ENCODE results near the gene MATCAP1. TPM values are rescaled to one million over a fixed set of nuclear protein-coding genes. Genes with fewer than 3 reads are reported as not detected.

The MATCAP1 gene
- 1 to 10 TPM; 2.5 to 7.7 (median 4.5) TPM for total RNA-seq

DNA sequence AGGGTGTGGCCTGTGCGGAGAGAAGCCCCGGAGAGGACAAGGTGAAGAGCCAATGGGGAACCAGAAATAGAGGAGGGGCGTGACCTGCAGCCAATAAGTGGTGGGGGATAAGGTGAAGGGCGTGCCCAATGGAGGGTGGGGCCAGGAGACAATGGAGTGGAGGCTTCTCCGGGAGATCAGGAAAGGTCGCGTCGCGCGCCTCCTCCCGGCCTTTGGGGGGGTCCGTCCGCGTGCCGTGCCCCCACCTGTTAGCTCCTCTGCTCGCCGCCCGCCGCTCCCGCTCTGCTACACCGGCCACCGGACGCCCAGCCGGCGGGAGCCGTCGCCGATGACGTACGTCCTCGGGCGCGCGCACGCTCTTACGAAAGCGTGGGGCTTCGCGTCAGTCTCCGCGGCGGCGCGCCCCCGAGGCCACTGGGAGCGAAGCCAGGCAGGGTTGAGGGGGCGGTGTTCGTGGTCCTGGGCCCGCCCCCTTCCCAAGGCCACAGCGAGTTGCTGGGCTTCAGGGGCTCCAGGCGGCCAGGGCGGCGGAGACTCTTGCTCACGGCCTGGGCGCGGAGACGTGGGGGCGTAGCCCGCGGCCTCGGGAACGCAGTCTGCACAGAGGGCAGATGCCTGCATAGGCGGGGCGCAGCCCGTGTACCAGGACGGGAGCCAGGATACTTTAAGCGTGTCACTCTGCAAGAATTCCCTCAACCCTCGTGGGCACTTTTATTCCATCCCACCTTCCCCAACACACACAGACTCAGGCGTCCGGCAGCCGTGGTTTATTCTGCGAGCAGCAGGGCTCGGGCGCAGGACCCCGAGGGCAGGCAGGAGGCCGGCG is at the start of gene MATCAP1:
MATCAP1 (minus strand) TSS at position 337 of the 826 bp plus-strand sequence. CDS start 3,353 bp downstream, outside the sequence.
- Histone ChIP-seq H3K27me3 (no peaks in the 10 kb centered on the region), H3K36me3 (no peaks in the 10 kb centered on the region), H3K4me1 (peaks cover 15 to 31% of the 10 kb centered on the region in 2 donors), H3K4me3 (peak within 1 kb of the TSS; percentile 65 to 88 (median 70)), H3K27ac (peak within 1 kb of the TSS; percentile 85 to 97 (median 95)), H3K9me3 (no peaks in the 10 kb centered on the region)
- TF ChIP-seq, protein P1, sequence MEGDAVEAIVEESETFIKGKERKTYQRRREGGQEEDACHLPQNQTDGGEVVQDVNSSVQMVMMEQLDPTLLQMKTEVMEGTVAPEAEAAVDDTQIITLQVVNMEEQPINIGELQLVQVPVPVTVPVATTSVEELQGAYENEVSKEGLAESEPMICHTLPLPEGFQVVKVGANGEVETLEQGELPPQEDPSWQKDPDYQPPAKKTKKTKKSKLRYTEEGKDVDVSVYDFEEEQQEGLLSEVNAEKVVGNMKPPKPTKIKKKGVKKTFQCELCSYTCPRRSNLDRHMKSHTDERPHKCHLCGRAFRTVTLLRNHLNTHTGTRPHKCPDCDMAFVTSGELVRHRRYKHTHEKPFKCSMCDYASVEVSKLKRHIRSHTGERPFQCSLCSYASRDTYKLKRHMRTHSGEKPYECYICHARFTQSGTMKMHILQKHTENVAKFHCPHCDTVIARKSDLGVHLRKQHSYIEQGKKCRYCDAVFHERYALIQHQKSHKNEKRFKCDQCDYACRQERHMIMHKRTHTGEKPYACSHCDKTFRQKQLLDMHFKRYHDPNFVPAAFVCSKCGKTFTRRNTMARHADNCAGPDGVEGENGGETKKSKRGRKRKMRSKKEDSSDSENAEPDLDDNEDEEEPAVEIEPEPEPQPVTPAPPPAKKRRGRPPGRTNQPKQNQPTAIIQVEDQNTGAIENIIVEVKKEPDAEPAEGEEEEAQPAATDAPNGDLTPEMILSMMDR (IDR thresholded peaks at IDR 0.05 in 4 of 5, conservative IDR thresholded peaks at IDR 0.05 in 1 of 5), result no peak
- TF ChIP-seq POLR2A (IDR thresholded peaks at IDR 0.05), result peak; percentile 61 to 63
- in situ Hi-C loops (cut with MboI; ENCODE audit: low sequenced_read_pairs in 4 of 4) (no loop called here), intact Hi-C loops (cut with DNase I; ENCODE audit: low total_unique reads) (loop anchor here (1.0 kb wide), 1 partner anchor 25 kb away; the partner anchor contains the start of genes FBXL8 and TRADD)
- ATAC-seq (peak; percentile 93 to 96), DNase-seq (peak; percentile 95 to 97)

DNA sequence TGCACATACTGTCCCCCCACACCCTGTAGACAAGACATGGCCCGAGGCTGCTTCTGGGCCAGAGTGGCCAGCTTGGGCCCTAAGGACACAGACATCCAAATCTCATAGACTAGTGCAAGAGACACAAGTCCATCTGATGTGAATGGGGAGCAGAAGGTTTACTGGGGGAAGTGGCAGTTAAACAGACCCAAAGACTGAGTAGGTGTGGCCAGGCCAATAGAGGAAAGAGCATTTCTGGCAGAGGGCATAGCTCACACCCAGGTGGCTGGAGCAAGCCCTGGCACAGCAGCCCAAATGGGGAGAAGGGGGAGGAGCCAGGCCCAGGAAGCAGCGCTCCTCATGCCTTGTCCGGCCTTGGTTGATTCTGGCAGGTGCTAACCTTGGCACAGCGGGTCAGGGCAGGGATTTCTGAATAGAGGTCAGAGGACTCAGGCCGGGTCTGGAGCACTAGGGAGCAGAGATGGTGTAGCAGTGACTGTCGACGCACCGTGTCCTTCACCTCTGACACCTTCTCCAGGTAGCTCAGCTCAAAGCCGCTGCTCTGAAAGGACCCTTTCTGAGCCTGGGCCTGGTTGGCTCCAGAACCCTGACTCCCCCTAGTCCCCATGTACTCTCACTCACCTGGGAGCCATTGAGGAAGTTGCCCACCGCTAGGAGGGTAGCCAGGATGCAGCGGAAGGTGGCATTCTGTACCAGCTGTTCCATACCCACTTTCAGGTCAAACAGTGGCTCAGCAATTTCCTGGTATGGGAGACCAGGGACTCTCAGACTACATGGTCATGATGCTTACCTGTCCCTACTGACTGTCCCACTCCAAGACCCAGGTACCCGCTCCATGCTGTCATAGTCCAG is 47.3 kb upstream of the MATCAP1 start:
- H3K27ac ChIP-seq, result peak overlapping the region in 1 of 4 donors; percentile 23

DNA sequence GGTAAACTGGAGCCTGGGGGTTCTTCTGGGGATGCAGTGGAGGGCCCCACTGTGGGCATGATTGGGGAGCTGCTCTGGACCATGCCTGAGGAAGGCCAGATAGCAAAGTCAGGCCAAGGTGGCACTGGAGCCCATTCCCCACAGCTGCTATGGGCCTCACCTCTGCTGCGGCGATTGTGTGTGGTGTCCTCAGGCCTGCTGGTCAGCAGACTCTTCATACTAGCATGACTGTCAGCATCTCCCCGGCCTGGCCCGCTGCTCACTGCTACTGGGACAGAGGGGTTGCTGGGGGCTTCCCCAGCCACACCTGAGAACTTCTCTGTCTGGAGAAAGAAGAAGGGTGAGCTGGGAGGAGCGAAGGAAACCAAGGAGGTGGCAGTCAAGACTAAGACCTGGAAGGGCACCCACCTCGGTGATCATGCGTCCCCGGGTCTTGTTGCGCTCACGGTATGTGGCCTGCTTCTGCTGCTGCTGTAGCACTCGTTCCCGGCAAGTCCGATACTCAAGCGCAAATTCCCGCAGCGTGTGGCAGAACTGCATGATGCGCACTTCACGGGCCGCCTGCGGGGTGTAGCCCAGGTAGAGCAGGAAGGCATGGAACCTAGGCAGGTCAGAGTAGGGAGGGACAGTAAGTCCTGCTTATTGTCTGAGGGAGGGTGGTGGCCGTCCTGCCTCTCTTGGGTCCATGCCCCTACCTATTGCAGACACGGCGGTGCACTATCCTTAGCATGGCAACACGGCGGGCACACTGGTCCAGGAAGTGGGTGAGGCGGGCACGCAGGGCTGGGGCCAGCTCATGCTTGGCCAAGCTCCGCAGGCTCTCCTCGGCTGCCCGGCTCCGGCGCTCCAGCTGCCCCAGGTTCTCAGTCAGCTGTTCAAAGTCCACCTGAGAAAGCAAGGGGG is 46.4 kb upstream of the MATCAP1 start:
- peaks cover 19 to 22% of the 10 kb centered on the region in 2 donors for H3K4me1 ChIP-seq
- H3K27ac ChIP-seq, result peak overlapping the region in 1 of 4 donors; percentile 23
- H3K36me3 ChIP-seq, result peaks cover 0 to 66% of the 10 kb centered on the region in 2 donors
- no peaks in the 10 kb centered on the region for H3K27me3 ChIP-seq
- DNase-seq (no peak), ATAC-seq (no peak)
- intact Hi-C loops (cut with DNase I; ENCODE audit: low total_unique reads), result no loop called here
- in situ Hi-C loops (cut with MboI; ENCODE audit: low sequenced_read_pairs in 4 of 4), result no loop called here
- no peak overlapping the region for H3K4me3 ChIP-seq
- H3K9me3 ChIP-seq, result no peaks in the 10 kb centered on the region
- TF ChIP-seq POLR2A (IDR thresholded peaks at IDR 0.05), result no peak
- TF ChIP-seq, protein P1 (IDR thresholded peaks at IDR 0.05 in 4 of 5, conservative IDR thresholded peaks at IDR 0.05 in 1 of 5), result no peak

More for the DNA sequence above, 47.3 kb upstream of the MATCAP1 start:
- DNase-seq, result peak in 1 of 2 donors; percentile 60
- no peaks in the 10 kb centered on the region for H3K9me3 ChIP-seq
- H3K36me3 ChIP-seq, result peaks cover 0 to 75% of the 10 kb centered on the region in 2 donors
- TF ChIP-seq, protein P1 (IDR thresholded peaks at IDR 0.05 in 4 of 5, conservative IDR thresholded peaks at IDR 0.05 in 1 of 5), result no peak
- TF ChIP-seq POLR2A (IDR thresholded peaks at IDR 0.05), result no peak
- no peaks in the 10 kb centered on the region for H3K27me3 ChIP-seq
- H3K4me1 ChIP-seq, result peaks cover 15% of the 10 kb centered on the region in 2 donors
- in situ Hi-C loops (cut with MboI; ENCODE audit: low sequenced_read_pairs in 4 of 4), result no loop called here
- intact Hi-C loops (cut with DNase I; ENCODE audit: low total_unique reads), result no loop called here
- ATAC-seq, result no peak
- no peak overlapping the region for H3K4me3 ChIP-seq

DNA sequence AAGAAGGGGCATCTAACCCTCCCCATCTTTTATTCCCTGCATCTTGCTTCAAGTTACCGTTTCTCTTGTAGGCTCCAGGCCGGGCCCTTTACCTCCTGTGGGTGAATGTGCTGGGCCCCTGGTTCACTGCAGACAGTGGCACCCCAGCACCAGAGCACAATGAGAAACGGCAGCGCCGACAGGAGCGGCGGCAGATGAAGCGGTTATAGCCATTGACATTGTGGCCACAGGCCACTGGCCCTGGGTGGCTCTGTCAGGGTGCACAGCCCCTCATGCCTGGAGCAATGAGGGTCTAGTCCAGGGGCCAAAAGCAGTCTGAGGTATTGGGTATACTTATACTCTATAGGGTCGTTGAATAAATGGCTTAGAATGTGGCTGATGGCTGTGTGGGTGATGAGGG is 45.1 kb upstream of the MATCAP1 start:
- intact Hi-C loops (cut with DNase I; ENCODE audit: low total_unique reads), result no loop called here
- Histone ChIP-seq H3K27me3 (no peaks in the 10 kb centered on the region), H3K4me3 (no peak overlapping the region), H3K9me3 (no peaks in the 10 kb centered on the region), H3K36me3 (peaks cover 0 to 53% of the 10 kb centered on the region in 2 donors), H3K27ac (no peak overlapping the region), H3K4me1 (peaks cover 19 to 22% of the 10 kb centered on the region in 2 donors)
- in situ Hi-C loops (cut with MboI; ENCODE audit: low sequenced_read_pairs in 4 of 4), result no loop called here
- ATAC-seq, result no peak
- no peak for DNase-seq
- TF ChIP-seq, protein P1 (IDR thresholded peaks at IDR 0.05 in 4 of 5, conservative IDR thresholded peaks at IDR 0.05 in 1 of 5), result no peak
- TF ChIP-seq POLR2A (IDR thresholded peaks at IDR 0.05), result no peak

All from gastrocnemius medialis (tissue), 4 donors.